Body of pancreas (tissue), 4 donors: ENCODE results near the gene TOP1.

Experiments
- CTCF ChIP-seq, 7 experiments: fragments of 450-650 bp in 4 of 7; fragments of 200-600 bp in 3 of 7; sonication (generic) in 3 of 7; IDR thresholded peaks; one replicate each; pipeline ENCODE4 v1.5.1; 2016 to 2019; ENCODE audit warnings: antibody characterized with exemption in 7 of 7
- POLR2A ChIP-seq, 3 donors: fragments of 450-650 bp; IDR thresholded peaks; one replicate each; pipeline ENCODE4 v1.6.1; 2016; ENCODE audit warnings: antibody characterized with exemption in 3 of 3, mild to moderate bottlenecking in 2 of 3

GRCh38 chr20:41162396-41162795, 133.8 kb downstream of the TOP1 start:
- TF ChIP-seq POLR2A (IDR thresholded peaks at IDR 0.05) (no peak), CTCF (IDR thresholded peaks at IDR 0.05) (no peak)
